Thoracic aorta (tissue), 2 donors: ENCODE results near the gene ANO4. TPM values are rescaled to one million over a fixed set of nuclear protein-coding genes. Genes with fewer than 3 reads are reported as not detected.

Source experiments
- ATAC-seq: fragments of 150-250 bp; one replicate; pipeline ENCODE4 v1.8.0; 2017; ENCODE audit warnings: low read depth; ENCODE audit not compliant: insufficient number of reproducible peaks, low FRiP score
- DNase-seq: peaks from one replicate; pipeline ENCODE4 v3.0.0-alpha.2; 2020; ENCODE audit warnings: low spot score
- H3K27ac ChIP-seq, 2 donors: fragments of 200-600 bp; sonication (generic); 1 replicate in 1 of 2; 2 replicates in 1 of 2; pipeline ENCODE4 v1.5.1; 2016; ENCODE audit warnings: mild to moderate bottlenecking in 2 of 2, moderate library complexity in 2 of 2
- H3K27me3 ChIP-seq: fragments of 200-600 bp; sonication (generic); replicated peaks from 2 replicates; pipeline ENCODE4 v1.6.0; 2016; ENCODE audit warnings: mild to moderate bottlenecking; ENCODE audit not compliant: insufficient read depth
- H3K36me3 ChIP-seq: fragments of 200-600 bp; sonication (generic); one replicate; pipeline ENCODE4 v1.5.1; 2016
- H3K4me1 ChIP-seq, 2 donors: fragments of 200-600 bp; sonication (generic); 1 replicate in 1 of 2; 2 replicates in 1 of 2; pipeline versions ENCODE4 v1.5.1 to v1.6.0; 2016; ENCODE audit warnings: low read depth in 2 of 2, mild to moderate bottlenecking in 1 of 2; ENCODE audit not compliant: control insufficient read depth in 1 of 2
- H3K4me3 ChIP-seq: fragments of 200-600 bp; sonication (generic); 2 replicates; pipeline ENCODE4 v1.5.1; 2016; ENCODE audit warnings: mild to moderate bottlenecking
- H3K9me3 ChIP-seq: fragments of 200-600 bp; sonication (generic); 2 replicates; pipeline ENCODE4 v1.5.1; 2016
- total RNA-seq, 2 donors: library from RNA; depleted of rRNA; stranded (reverse); fragments of >200 nt; gene quantifications; one replicate each; pipeline versions ENCODE4 v1.1.0 to v1.2.3, GENCODE V29; 2016
- TF ChIP-seq, protein P1 (sequence below): fragments of 200-600 bp; sonication (generic); IDR thresholded peaks from one replicate; pipeline ENCODE4 v1.5.1; 2019; ENCODE audit warnings: antibody characterized with exemption

ANO4 gene
- total RNA-seq, 2 donors from 2014 or later = not detected

DNA sequence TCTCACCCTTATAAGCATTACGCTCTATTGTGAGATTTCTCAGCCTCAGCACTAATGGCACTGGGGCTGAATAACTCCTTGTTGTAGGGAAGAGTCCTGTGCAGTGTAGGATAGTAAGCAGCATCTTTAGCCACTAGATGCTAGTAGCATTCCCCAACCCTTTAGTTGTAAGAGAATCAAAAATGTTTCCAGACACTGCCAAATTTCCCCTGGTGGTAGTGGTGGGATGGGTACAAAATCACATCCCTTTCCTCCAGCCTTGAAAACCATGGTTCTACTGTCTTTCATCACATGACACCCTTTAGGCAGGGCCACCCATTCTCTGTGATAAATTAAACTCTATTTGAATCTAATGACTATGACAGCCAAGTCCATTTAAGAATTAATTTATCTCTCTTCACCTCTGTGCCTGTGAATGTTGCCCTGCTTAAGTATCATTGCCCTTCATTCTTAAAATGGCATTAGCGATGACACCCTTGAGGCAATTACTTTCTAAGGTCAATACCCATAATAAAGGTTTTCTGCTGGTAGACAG lies 199.4 kb downstream of the ANO4 start:
- peaks cover 0 to 19% of the 10 kb centered on the region in 2 donors for H3K4me1 ChIP-seq
- no peaks in the 10 kb centered on the region for H3K9me3 ChIP-seq
- no peak for ATAC-seq
- H3K27me3 ChIP-seq = no peaks in the 10 kb centered on the region
- H3K27ac ChIP-seq = no peak overlapping the region
- no peaks in the 10 kb centered on the region for H3K36me3 ChIP-seq
- no peak overlapping the region for H3K4me3 ChIP-seq
- TF ChIP-seq, protein P1, sequence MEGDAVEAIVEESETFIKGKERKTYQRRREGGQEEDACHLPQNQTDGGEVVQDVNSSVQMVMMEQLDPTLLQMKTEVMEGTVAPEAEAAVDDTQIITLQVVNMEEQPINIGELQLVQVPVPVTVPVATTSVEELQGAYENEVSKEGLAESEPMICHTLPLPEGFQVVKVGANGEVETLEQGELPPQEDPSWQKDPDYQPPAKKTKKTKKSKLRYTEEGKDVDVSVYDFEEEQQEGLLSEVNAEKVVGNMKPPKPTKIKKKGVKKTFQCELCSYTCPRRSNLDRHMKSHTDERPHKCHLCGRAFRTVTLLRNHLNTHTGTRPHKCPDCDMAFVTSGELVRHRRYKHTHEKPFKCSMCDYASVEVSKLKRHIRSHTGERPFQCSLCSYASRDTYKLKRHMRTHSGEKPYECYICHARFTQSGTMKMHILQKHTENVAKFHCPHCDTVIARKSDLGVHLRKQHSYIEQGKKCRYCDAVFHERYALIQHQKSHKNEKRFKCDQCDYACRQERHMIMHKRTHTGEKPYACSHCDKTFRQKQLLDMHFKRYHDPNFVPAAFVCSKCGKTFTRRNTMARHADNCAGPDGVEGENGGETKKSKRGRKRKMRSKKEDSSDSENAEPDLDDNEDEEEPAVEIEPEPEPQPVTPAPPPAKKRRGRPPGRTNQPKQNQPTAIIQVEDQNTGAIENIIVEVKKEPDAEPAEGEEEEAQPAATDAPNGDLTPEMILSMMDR = no peak
- DNase-seq = no peak

DNA sequence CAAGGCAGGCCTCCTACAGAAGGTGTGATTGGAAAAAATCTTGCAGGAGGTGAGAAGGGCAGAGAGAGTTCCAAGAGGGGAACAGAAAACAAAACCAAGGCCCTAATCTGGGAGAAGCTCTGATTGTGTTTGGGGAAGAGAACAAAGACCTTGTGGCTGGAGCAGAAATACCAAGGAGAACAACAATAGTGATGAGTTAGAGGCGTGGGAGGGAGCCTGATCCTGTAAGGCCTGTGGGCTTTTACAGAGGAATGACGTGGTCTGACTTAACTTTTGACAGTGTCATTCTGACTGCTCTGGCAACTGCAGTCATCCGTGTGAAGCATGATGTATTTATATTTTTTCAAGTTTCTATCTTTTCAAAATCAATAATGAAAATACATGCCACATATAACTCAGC lies 200.6 kb downstream of the ANO4 start:
- no peak for DNase-seq
- Histone ChIP-seq H3K9me3 (no peaks in the 10 kb centered on the region), H3K4me1 (peaks cover 0 to 19% of the 10 kb centered on the region in 2 donors), H3K27ac (no peak overlapping the region), H3K27me3 (no peaks in the 10 kb centered on the region), H3K36me3 (no peaks in the 10 kb centered on the region), H3K4me3 (no peak overlapping the region)
- no peak for ATAC-seq
- TF ChIP-seq, protein P1 = no peak

DNA sequence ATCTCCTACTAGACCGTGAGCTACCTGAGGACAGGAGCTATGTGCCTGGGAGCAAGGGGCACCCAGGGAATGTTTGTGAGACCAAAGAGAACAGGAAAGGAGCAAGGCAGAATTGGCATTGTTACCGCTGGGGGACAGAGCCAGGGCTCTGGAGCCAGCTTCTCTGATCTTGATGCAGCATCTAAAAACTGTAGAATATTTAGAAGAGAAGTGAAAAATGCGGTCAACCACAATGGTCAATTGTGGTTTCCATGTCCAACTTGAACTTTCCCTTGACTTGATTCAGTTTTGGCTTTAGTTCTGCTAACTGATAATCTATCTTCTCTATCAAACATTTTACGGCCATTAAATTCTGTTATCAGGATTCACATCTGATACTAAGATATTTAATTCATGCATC lies 201.2 kb downstream of the ANO4 start:
- no peaks in the 10 kb centered on the region for H3K27me3 ChIP-seq
- peaks cover 0 to 17% of the 10 kb centered on the region in 2 donors for H3K4me1 ChIP-seq
- ATAC-seq (no peak), DNase-seq (no peak)
- TF ChIP-seq, protein P1 = no peak
- H3K9me3 ChIP-seq = no peaks in the 10 kb centered on the region
- no peak overlapping the region for H3K27ac ChIP-seq
- H3K4me3 ChIP-seq = no peak overlapping the region
- H3K36me3 ChIP-seq = no peaks in the 10 kb centered on the region

DNA sequence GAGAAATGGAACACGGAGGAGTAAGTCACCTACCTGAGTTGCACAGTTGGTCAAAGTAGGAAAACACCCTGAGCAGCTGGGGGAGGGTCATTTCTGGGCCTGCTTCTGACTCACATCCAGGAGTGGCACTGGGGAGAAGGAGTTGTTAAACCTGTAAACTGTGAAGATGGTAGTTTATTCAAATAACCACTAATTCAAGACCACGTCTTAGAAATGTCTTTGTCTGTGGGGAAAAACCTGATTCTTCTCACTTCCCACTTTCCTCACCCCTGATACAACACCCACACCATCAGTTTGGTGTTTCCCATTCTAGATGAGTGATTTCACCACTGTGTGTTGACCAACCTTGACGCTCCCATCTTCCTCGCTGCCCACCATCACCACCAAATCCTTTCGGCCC lies 207.1 kb downstream of the ANO4 start:
- no peak for DNase-seq
- no peaks in the 10 kb centered on the region for H3K36me3 ChIP-seq
- H3K9me3 ChIP-seq = no peaks in the 10 kb centered on the region
- no peak overlapping the region for H3K4me3 ChIP-seq
- TF ChIP-seq, protein P1 = no peak
- H3K27me3 ChIP-seq = no peaks in the 10 kb centered on the region
- no peak for ATAC-seq
- H3K4me1 ChIP-seq = no peaks in the 10 kb centered on the region
- no peak overlapping the region for H3K27ac ChIP-seq

DNA sequence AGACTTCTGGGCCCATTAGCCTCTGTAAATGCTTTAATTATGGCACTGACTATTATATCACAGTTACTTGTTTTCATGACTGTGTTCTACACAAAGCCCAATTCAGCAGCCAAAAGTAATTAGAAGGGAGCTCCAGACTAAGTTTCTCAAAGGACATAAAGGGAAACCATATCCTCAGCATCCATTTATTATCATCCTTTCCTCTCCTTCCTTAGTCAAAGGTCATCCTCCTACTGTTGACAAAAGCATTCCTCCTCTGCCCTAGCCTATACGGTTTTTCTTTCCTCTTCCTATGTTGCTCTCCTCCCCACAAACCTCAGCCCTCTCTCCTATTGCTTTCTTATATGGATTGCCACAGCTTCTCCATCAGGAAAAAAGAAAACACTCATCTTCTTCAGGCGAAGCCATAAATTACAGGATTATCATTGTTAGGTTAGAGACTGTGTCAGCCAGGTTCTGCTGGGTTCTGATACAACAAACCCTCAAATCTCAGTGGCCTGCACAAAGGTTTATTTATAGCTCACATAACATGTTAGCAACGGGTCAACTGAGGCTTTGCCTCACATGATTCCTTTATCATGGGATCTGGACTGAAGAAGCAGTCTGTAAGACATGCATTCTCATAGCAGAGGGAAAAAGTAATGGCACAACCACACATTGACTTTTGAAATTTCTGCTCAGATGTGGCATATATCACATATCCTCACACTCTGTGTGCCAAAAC lies 208.3 kb downstream of the ANO4 start:
- TF ChIP-seq, protein P1 = no peak
- H3K36me3 ChIP-seq = no peaks in the 10 kb centered on the region
- ATAC-seq = no peak

More for the DNA sequence above, 208.3 kb downstream of the ANO4 start:
- H3K9me3 ChIP-seq = no peaks in the 10 kb centered on the region
- DNase-seq = no peak
- H3K27ac ChIP-seq = no peak overlapping the region
- no peaks in the 10 kb centered on the region for H3K4me1 ChIP-seq
- no peaks in the 10 kb centered on the region for H3K27me3 ChIP-seq
- no peak overlapping the region for H3K4me3 ChIP-seq
